SK-N-SH treated with all-trans-retinoic acid at 6 μM for 48 hours (cell line): ENCODE measurements around the gene IL15.

Source experiments
- ARNTL ChIP-seq: fragments of 450-650 bp; formaldehyde crosslinking; IDR thresholded peaks from 2 replicates; pipeline ENCODE4 v1.5.0; 2020; ENCODE audit warnings: low read depth, mild to moderate bottlenecking, moderate library complexity, borderline replicate concordance
- BACH2 ChIP-seq: fragments of 250-450 bp; sonication (Bioruptor Pico); IDR thresholded peaks from 2 replicates; pipeline ENCODE4 v1.9.0; 2021; ENCODE audit warnings: mild to moderate bottlenecking, borderline replicate concordance
- CSDC2 ChIP-seq: fragments of 250-450 bp; sonication (Bioruptor Pico); IDR thresholded peaks from 2 replicates; pipeline ENCODE4 v1.5.0; 2020; ENCODE audit warnings: mild to moderate bottlenecking, moderate library complexity
- CSRNP3 ChIP-seq: fragments of 250-450 bp; sonication (Bioruptor Pico); IDR thresholded peaks from 2 replicates; pipeline ENCODE4 v1.5.1; 2021; ENCODE audit warnings: mild to moderate bottlenecking, moderate library complexity
- ESRRG ChIP-seq: fragments of 250-450 bp; sonication (Bioruptor Pico); IDR thresholded peaks from 2 replicates; pipeline ENCODE4 v1.6.1; 2021; ENCODE audit warnings: mild to moderate bottlenecking
- PATZ1 ChIP-seq: fragments of 250-450 bp; sonication (Bioruptor Pico); IDR thresholded peaks from 2 replicates; pipeline ENCODE4 v1.8.0; 2020; ENCODE audit warnings: mild to moderate bottlenecking, moderate library complexity, borderline replicate concordance
- RARB ChIP-seq: fragments of 250-450 bp; sonication (Bioruptor Pico); IDR thresholded peaks from 2 replicates; pipeline ENCODE4 v1.8.0; 2021; ENCODE audit warnings: mild to moderate bottlenecking, moderate library complexity
- SNAI2 ChIP-seq: fragments of 250-450 bp; sonication (Bioruptor Pico); IDR thresholded peaks from 2 replicates; pipeline ENCODE4 v1.5.0; 2020; ENCODE audit warnings: mild to moderate bottlenecking, moderate library complexity
- TOX ChIP-seq: fragments of 250-450 bp; sonication (Bioruptor Pico); IDR thresholded peaks from 2 replicates; pipeline ENCODE4 v1.8.0; 2021; ENCODE audit warnings: mild to moderate bottlenecking, moderate library complexity, borderline replicate concordance
- ZFP30 ChIP-seq: fragments of 450-650 bp; formaldehyde crosslinking; IDR thresholded peaks from 2 replicates; pipeline ENCODE4 v1.5.0; 2022; ENCODE audit warnings: mild to moderate bottlenecking, moderate library complexity
- ZNF565 ChIP-seq: fragments of 450-650 bp; formaldehyde crosslinking; conservative IDR thresholded peaks from 2 replicates; pipeline ENCODE4 v1.5.0; 2020; ENCODE audit warnings: low read depth, mild to moderate bottlenecking, moderate library complexity
- ZNF70 ChIP-seq: fragments of 450-650 bp; formaldehyde crosslinking; IDR thresholded peaks from 2 replicates; pipeline ENCODE4 v1.5.0; 2020; ENCODE audit warnings: mild to moderate bottlenecking, moderate library complexity
- TF ChIP-seq, protein P1 (sequence below): fragments of 250-450 bp; sonication (Bioruptor Pico); IDR thresholded peaks from 2 replicates; pipeline ENCODE4 v1.5.1; 2020; ENCODE audit warnings: low read depth, mild to moderate bottlenecking, moderate library complexity

GRCh38 chr4:141637565-141637964 is 1.2 kb downstream of the IL15 start:
- TF ChIP-seq ZFP30 (CRISPR knock-in tag) (no peak), ZNF565 (CRISPR knock-in tag) (no peak), CSDC2 (no peak), TOX (no peak), ARNTL (no peak), PATZ1 (CRISPR knock-in tag) (no peak), RARB (CRISPR knock-in tag) (no peak), SNAI2 (CRISPR knock-in tag) (no peak), BACH2 (no peak), ZNF70 (CRISPR knock-in tag) (no peak), ESRRG (CRISPR knock-in tag) (no peak), CSRNP3 (CRISPR knock-in tag) (no peak)
- TF ChIP-seq, protein P1, sequence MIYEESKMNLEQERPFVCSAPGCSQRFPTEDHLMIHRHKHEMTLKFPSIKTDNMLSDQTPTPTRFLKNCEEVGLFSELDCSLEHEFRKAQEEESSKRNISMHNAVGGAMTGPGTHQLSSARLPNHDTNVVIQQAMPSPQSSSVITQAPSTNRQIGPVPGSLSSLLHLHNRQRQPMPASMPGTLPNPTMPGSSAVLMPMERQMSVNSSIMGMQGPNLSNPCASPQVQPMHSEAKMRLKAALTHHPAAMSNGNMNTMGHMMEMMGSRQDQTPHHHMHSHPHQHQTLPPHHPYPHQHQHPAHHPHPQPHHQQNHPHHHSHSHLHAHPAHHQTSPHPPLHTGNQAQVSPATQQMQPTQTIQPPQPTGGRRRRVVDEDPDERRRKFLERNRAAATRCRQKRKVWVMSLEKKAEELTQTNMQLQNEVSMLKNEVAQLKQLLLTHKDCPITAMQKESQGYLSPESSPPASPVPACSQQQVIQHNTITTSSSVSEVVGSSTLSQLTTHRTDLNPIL (CRISPR knock-in tag), result no peak
